Heart right ventricle (tissue), 16 donors: ENCODE data around the gene NAV3. TPM values are rescaled to one million over a fixed set of nuclear protein-coding genes. Genes with fewer than 3 reads are reported as not detected.

Source experiments
- ATAC-seq, 8 donors: fragments of 200-7000 bp; cut with Tn5 transposase; one replicate each; pipeline ENCODE4 v1.9.1; 2020; ENCODE audit warnings: mild to moderate bottlenecking in 8 of 8, moderate library complexity in 8 of 8, moderate number of reproducible peaks in 1 of 8
- DNase-seq, 2 donors: peaks; one replicate each; pipeline ENCODE4 v3.0.0-alpha.2; 2020
- H3K27ac ChIP-seq, 10 donors: fragments of 200-600 bp; sonication (generic) in 2 of 10; one replicate each; pipeline versions ENCODE4 v1.5.0 to v1.8.0; 2020 to 2022; ENCODE audit warnings: mild to moderate bottlenecking in 3 of 10
- H3K27me3 ChIP-seq, 7 donors: fragments of 200-600 bp; one replicate each; pipeline ENCODE4 v1.8.0; 2021 to 2022; ENCODE audit warnings: mild to moderate bottlenecking in 2 of 7
- H3K36me3 ChIP-seq, 9 donors: fragments of 200-600 bp; sonication (generic) in 1 of 9; one replicate each; pipeline versions ENCODE4 v1.5.0 to v1.8.0; 2020 to 2022; ENCODE audit warnings: mild to moderate bottlenecking in 2 of 9
- H3K4me1 ChIP-seq, 9 donors: fragments of 200-600 bp; sonication (generic) in 1 of 9; one replicate each; pipeline versions ENCODE4 v1.5.0 to v1.8.0; 2020 to 2022; ENCODE audit warnings: mild to moderate bottlenecking in 4 of 9
- H3K4me3 ChIP-seq, 10 donors: fragments of 200-600 bp; sonication (generic) in 2 of 10; one replicate each; pipeline versions ENCODE4 v1.5.0 to v1.8.0; 2020 to 2022; ENCODE audit warnings: mild to moderate bottlenecking in 7 of 10, moderate library complexity in 2 of 10
- H3K9me3 ChIP-seq, 11 donors: fragments of 200-600 bp in 10 of 11; sonication (generic) in 2 of 11; one replicate each; pipeline versions ENCODE4 v1.5.0 to v1.8.0; 2013 to 2022; ENCODE audit warnings: mild to moderate bottlenecking in 2 of 11, control low read depth in 1 of 11, moderate library complexity in 1 of 11
- CTCF ChIP-seq, 9 donors: fragments of 200-600 bp; sonication (generic) in 2 of 9; IDR thresholded peaks; one replicate each; pipeline versions ENCODE4 v1.5.0 to v1.8.0; 2021 to 2022; ENCODE audit warnings: antibody characterized with exemption in 9 of 9, mild to moderate bottlenecking in 5 of 9, moderate library complexity in 1 of 9
- WGBS, 2 donors: extraction: QIAGEN DNeasy Blood & Tissue Kit; methylation state at CpG; one replicate each; pipeline ENCODE4 v1.1.7; 2013; ENCODE audit warnings: inconsistent platforms in 1 of 2; 5-methylcytosine and 5-hydroxymethylcytosine counted together
- intact Hi-C, 10 donors: fragments of 100-400 bp; cut with DNase I; formaldehyde crosslinking; loops; one replicate each; pipeline versions ENCODE4 v1.11.1 to v1.14.2; 2022
- polyA plus RNA-seq, 2 donors: library from polyadenylated mRNA; stranded (reverse); fragments of 200-250 nt; gene quantifications; one replicate each; pipeline ENCODE4 v1.2.3, GENCODE V29; 2013
- total RNA-seq, 10 donors: library from RNA; stranded (reverse); fragmentation: NEBNext Ultra II Directional in 3 of 10; extraction: Animal tissue kit (Norgen Biotek cat#: 25700) in 3 of 10; gene quantifications; one replicate each; pipeline versions ENCODE4 v1.2.1 to v1.2.4, GENCODE V29; 2021 to 2023
- donor health status: Arrhythmogenic right ventricular cardiomyopathy.
- donor health status: ischemic (EF 13 %, LVEDD 7.1; RV severe dilation, severe dysfunction).
- donor health status: healthy with polysubstance abuse.
- donor health status: DM: no; HTN: yes; CAD: no.
- donor health status: DM: no; HTN: no; CAD: no.
- donor health status: ischemic (EF 25% LVEDD 6.9; RV normal size, moderate dysfunction).
- donor health status: ischemic (EF 25% LVEDD 5.7; RV mildly dilated, moderate dysfunction).
- donor health status: healthy.
- donor health status: DM: yes; HTN: yes; CAD: no.
- donor health status: Ischemic cardiomyopathy.
- donor health status: ischemic (EF 35%, LVEDD 5.7; RV mildly dilated, moderate dysfunction).
- donor health status: nonischemic (EF 11% LVEDD 7.7; RV severe dilation, severe dysfunction).
- donor health status: DM: yes; HTN: yes; CAD: no.
- donor health status: PGD.
- donor health status: ischemic (EF 29% LVEDD 5.4; RV normal size, mild dysfunction).
- donor health status: nonischemic (EF 23%, LVEDD 6.1; RV moderate dilation, normal function).

Gene NAV3
- total and polyA plus RNA-seq, 12 donors = 0.91 to 7.6 (median 4.6) TPM

GRCh38 chr12:77918046-77918445 is 87.4 kb downstream of the NAV3 start:
- ATAC-seq = no peak
- TF ChIP-seq CTCF (IDR thresholded peaks at IDR 0.05) = no peak

GRCh38 chr12:77919450-77919849 is 88.8 kb downstream of the NAV3 start:
- no peak for TF ChIP-seq CTCF (IDR thresholded peaks at IDR 0.05)
- intact Hi-C loops = no loop called here

More at GRCh38 chr12:77918046-77918445, 87.4 kb downstream of the NAV3 start:
- H3K4me1 ChIP-seq = peaks cover 0 to 10% (median 0%) of the 10 kb centered on the region in 9 donors
- no peaks in the 10 kb centered on the region for H3K36me3 ChIP-seq
- DNase-seq = no peak
- no peak overlapping the region for H3K4me3 ChIP-seq
- no peak overlapping the region for H3K27ac ChIP-seq
- no peaks in the 10 kb centered on the region for H3K27me3 ChIP-seq
- intact Hi-C loops = no loop called here
- 81 to 82% methylated on average over 3 of the region's 3 CpGs for WGBS, 2 donors
- H3K9me3 ChIP-seq = no peaks in the 10 kb centered on the region

GRCh38 chr12:77923882-77924281 is 93.2 kb downstream of the NAV3 start:
- no peaks in the 10 kb centered on the region for H3K27me3 ChIP-seq
- no peak for DNase-seq
- ATAC-seq = no peak
- intact Hi-C loops = loop anchor here in 5 of 10 donors (2.0 kb wide), 3 partner anchors 197 to 201 kb away; no protein-coding TSS in a partner anchor
- no peak overlapping the region for H3K27ac ChIP-seq
- no peak overlapping the region for H3K4me3 ChIP-seq
- WGBS, 2 donors = 66 to 70% methylated on average over 1 of the region's 1 CpG
- no peak for TF ChIP-seq CTCF (IDR thresholded peaks at IDR 0.05)
- H3K4me1 ChIP-seq = peaks cover 0 to 8% (median 3%) of the 10 kb centered on the region in 9 donors
- H3K36me3 ChIP-seq = no peaks in the 10 kb centered on the region
- H3K9me3 ChIP-seq = no peaks in the 10 kb centered on the region

More at GRCh38 chr12:77919450-77919849, 88.8 kb downstream of the NAV3 start:
- Histone ChIP-seq H3K27ac (no peak overlapping the region), H3K4me1 (peaks cover 0 to 7% (median 0%) of the 10 kb centered on the region in 9 donors), H3K4me3 (no peak overlapping the region), H3K9me3 (no peaks in the 10 kb centered on the region), H3K36me3 (no peaks in the 10 kb centered on the region), H3K27me3 (no peaks in the 10 kb centered on the region)
- DNase-seq = no peak
- WGBS, 2 donors = 64 to 65% methylated on average over 3 of the region's 3 CpGs
- no peak for ATAC-seq

- DNase-seq = no peak
- Histone ChIP-seq H3K27ac (no peak overlapping the region), H3K4me1 (peaks cover 0 to 8% (median 3%) of the 10 kb centered on the region in 9 donors), H3K9me3 (no peaks in the 10 kb centered on the region), H3K36me3 (no peaks in the 10 kb centered on the region), H3K27me3 (no peaks in the 10 kb centered on the region), H3K4me3 (no peak overlapping the region)
- intact Hi-C loops = loop anchor here (1.0 to 5.0 kb wide), 6 partner anchors 197 to 202 kb away; no protein-coding TSS in a partner anchor
- 86 to 87% methylated on average over 2 of the region's 2 CpGs for WGBS, 2 donors
- no peak for ATAC-seq
- TF ChIP-seq CTCF (IDR thresholded peaks at IDR 0.05) = no peak
Observed at GRCh38 chr12:77924703-77925102, 94.0 kb downstream of the NAV3 start.
